ENCODE results near the gene OR1A1.
"Not testable (repeated sequence)": the region's sequence is repeated elsewhere in the genome, so short reads cannot be mapped to it uniquely, and the experiment has no call there.

OR1A1 gene, protein sequence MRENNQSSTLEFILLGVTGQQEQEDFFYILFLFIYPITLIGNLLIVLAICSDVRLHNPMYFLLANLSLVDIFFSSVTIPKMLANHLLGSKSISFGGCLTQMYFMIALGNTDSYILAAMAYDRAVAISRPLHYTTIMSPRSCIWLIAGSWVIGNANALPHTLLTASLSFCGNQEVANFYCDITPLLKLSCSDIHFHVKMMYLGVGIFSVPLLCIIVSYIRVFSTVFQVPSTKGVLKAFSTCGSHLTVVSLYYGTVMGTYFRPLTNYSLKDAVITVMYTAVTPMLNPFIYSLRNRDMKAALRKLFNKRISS

DNA sequence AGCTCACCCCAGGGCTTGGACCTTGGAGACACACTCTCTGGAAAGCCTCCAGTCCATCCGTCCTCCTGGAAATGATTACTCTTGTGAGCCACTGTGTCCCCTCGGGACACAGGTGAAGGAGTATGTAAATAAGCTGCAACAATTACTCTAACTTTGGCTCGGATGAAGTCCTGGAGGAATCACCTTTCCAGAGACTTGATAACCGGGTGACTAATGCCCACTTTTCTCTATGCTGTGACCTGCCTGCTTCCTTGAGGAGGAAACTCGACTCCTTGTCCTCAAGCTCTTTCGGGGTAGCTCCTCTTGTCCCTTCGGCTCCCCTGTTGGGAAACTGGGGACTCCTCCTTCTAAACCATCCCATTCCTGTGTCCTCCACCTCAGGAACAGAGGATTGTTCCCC, at the start of gene OR1A1:
Gene OR1A1 (plus strand): TSS at position 301 of the 400 bp plus-strand sequence. CDS start 7,954 bp downstream, outside the sequence.
- no peak for TF ChIP-seq CTCF (IDR thresholded peaks at IDR 0.05; ENCODE audit: low read depth, low read length)
- no peak within 1 kb of the TSS for H3K4me3 ChIP-seq (ENCODE audit: low read depth, low read length)

GRCh38 chr17:3167574-3167973, 39.9 kb upstream of the OR1A1 start:
- H3K4me3 ChIP-seq (ENCODE audit: low read depth, low read length) = no peak overlapping the region
- no peak for TF ChIP-seq CTCF (IDR thresholded peaks at IDR 0.05; ENCODE audit: low read depth, low read length)

DNA sequence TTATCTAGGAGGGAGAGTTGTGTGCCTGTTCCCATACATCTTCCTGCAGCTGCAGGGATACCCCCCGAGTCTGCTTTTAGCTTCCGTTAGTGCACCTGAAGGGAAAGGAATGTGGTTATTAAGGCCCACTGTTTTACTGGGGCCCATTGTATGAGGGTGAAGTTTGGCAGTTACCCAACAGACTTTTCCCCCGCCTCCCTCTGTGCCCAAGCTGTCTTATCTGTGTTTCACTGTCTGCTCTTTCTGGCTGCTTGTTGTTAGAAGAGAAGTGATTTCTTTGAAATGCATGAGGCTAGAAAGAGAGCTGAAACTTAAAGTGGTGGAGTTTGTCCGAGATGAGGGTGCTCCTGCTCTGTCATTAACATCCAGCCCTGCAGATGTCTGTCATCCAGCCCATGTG, 17.5 kb upstream of the OR1A1 start:
- TF ChIP-seq CTCF (IDR thresholded peaks at IDR 0.05; ENCODE audit: low read depth, low read length) = no peak
- H3K4me3 ChIP-seq (ENCODE audit: low read depth, low read length) = no peak overlapping the region

- TF ChIP-seq CTCF (IDR thresholded peaks at IDR 0.05; ENCODE audit: low read depth, low read length) = no peak
- no peak within 1 kb of the TSS for H3K4me3 ChIP-seq (ENCODE audit: low read depth, low read length)
These were observed 10.2 kb upstream of the OR1A1 start, which contains the start of gene OR1A2 for GRCh38 chr17:3197219-3197618. Gene OR1A2, plus strand, starts transcription at chr17:3197519. Its CDS starts 0 bp downstream, at chr17:3197519.

DNA sequence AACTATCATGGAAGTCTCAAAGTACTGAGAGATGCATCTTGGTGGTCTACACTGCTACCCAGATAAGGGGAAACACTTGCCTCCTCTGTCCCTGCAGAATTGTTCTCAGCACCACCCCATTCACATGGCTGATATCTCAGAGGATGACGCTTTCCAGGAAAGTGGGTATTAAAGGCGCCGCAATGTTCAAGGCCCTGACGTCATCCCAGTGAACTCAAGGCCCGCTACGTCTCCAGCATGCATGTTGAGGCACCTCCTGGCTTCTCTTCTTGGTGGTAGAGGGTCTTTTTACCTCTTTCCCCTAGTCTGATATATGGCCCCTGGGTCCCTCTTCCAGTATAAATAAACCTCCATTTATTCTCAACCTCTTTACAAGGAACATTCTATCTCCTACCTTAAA, 1.0 kb downstream of the OR1A1 start:
- no peak overlapping the region for H3K4me3 ChIP-seq (ENCODE audit: low read depth, low read length)
- TF ChIP-seq CTCF (IDR thresholded peaks at IDR 0.05; ENCODE audit: low read depth, low read length) = no peak

GRCh38 chr17:3213001-3213400, 5.5 kb downstream of the OR1A1 start:
- no peak overlapping the region for H3K4me3 ChIP-seq (ENCODE audit: low read depth, low read length)
- TF ChIP-seq CTCF (IDR thresholded peaks at IDR 0.05; ENCODE audit: low read depth, low read length) = no peak

DNA sequence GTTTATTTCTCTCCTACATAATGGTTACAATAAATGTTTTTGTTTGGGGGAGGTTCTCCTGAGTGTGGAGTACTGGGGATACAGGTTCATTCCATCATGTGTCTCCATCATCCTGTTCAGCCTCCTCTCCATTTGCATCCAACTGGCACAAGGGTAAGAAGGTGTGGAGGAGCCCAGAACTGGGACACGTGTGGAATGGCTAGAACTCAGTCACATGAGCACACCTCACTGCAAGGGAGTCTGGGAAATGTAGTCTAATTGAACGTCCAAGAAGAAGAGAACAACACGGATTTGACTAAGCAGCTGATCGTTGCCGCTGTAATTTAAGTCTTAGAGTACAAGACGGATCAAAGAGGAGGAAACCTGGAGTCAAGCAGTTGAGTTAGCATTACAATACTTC, 6.1 kb downstream of the OR1A1 start:
- no peak overlapping the region for H3K4me3 ChIP-seq (ENCODE audit: low read depth, low read length)
- TF ChIP-seq CTCF (IDR thresholded peaks at IDR 0.05; ENCODE audit: low read depth, low read length) = no peak

DNA sequence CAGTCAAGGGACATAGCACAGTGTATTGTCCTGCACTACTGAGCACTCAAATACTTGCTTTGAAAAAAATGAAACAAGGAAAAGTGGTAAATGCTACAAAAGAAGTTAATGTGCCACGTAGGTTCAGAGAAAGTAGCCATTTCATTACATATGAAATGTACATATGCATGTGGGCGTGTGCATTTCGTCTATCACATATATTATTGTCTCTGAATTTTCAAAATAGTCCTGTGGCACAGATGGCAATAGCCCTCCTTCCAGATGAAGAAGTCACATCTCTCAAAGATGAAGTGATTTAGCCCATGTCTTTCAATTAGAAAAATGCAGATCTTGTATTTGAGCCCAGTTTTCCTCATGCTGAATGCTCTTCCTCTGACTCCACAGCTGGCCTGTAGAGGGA, 12.5 kb downstream of the OR1A1 start:
- H3K4me3 ChIP-seq (ENCODE audit: low read depth, low read length) = not testable (repeated sequence)
